ENCODE results near the gene FAM184B. TPM values are rescaled to one million over a fixed set of nuclear protein-coding genes. Genes with fewer than 3 reads are reported as not detected.

Gene FAM184B
- total and polyA plus RNA-seq, 2 experiments from 2014 or later: 0.11 to 0.49 TPM

DNA sequence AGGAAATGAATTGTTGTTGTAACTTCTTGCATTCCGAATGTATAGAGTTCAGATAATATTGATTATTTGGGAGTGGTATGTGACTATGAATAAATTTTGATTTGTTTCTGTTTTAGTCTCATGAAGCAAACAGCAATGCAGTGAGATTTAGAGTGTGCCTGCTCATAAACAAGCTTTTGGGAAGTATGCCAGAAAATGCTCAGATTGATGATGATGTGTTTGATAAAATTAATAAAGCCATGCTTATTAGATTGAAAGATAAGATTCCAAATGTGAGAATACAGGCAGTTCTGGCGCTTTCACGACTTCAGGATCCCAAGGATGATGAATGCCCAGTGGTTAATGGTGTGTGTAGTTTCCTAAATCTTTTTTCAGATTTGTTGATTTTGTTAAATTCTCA is 31.4 kb upstream of the FAM184B start (continued):
- TF ChIP-seq, protein P1, sequence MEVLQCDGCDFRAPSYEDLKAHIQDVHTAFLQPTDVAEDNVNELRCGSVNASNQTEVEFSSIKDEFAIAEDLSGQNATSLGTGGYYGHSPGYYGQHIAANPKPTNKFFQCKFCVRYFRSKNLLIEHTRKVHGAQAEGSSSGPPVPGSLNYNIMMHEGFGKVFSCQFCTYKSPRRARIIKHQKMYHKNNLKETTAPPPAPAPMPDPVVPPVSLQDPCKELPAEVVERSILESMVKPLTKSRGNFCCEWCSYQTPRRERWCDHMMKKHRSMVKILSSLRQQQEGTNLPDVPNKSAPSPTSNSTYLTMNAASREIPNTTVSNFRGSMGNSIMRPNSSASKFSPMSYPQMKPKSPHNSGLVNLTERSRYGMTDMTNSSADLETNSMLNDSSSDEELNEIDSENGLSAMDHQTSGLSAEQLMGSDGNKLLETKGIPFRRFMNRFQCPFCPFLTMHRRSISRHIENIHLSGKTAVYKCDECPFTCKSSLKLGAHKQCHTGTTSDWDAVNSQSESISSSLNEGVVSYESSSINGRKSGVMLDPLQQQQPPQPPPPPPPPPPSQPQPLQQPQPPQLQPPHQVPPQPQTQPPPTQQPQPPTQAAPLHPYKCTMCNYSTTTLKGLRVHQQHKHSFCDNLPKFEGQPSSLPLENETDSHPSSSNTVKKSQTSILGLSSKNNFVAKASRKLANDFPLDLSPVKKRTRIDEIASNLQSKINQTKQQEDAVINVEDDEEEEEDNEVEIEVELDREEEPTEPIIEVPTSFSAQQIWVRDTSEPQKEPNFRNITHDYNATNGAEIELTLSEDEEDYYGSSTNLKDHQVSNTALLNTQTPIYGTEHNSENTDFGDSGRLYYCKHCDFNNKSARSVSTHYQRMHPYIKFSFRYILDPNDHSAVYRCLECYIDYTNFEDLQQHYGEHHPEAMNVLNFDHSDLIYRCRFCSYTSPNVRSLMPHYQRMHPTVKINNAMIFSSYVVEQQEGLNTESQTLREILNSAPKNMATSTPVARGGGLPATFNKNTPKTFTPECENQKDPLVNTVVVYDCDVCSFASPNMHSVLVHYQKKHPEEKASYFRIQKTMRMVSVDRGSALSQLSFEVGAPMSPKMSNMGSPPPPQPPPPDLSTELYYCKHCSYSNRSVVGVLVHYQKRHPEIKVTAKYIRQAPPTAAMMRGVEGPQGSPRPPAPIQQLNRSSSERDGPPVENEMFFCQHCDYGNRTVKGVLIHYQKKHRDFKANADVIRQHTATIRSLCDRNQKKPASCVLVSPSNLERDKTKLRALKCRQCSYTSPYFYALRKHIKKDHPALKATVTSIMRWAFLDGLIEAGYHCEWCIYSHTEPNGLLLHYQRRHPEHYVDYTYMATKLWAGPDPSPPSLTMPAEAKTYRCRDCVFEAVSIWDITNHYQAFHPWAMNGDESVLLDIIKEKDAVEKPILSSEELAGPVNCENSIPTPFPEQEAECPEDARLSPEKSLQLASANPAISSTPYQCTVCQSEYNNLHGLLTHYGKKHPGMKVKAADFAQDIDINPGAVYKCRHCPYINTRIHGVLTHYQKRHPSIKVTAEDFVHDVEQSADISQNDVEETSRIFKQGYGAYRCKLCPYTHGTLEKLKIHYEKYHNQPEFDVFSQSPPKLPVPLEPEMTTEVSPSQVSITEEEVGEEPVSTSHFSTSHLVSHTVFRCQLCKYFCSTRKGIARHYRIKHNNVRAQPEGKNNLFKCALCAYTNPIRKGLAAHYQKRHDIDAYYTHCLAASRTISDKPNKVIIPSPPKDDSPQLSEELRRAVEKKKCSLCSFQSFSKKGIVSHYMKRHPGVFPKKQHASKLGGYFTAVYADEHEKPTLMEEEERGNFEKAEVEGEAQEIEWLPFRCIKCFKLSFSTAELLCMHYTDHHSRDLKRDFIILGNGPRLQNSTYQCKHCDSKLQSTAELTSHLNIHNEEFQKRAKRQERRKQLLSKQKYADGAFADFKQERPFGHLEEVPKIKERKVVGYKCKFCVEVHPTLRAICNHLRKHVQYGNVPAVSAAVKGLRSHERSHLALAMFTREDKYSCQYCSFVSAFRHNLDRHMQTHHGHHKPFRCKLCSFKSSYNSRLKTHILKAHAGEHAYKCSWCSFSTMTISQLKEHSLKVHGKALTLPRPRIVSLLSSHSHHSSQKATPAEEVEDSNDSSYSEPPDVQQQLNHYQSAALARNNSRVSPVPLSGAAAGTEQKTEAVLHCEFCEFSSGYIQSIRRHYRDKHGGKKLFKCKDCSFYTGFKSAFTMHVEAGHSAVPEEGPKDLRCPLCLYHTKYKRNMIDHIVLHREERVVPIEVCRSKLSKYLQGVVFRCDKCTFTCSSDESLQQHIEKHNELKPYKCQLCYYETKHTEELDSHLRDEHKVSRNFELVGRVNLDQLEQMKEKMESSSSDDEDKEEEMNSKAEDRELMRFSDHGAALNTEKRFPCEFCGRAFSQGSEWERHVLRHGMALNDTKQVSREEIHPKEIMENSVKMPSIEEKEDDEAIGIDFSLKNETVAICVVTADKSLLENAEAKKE (CRISPR knock-in tag; IDR thresholded peaks at IDR 0.05): no peak
- TF ChIP-seq ZNF331 (CRISPR knock-in tag; IDR thresholded peaks at IDR 0.05; ENCODE audit: low read depth) (no peak), EZH2phosphoT487 (IDR thresholded peaks at IDR 0.05; ENCODE audit: unreplicated experiment) (no peak)

DNA sequence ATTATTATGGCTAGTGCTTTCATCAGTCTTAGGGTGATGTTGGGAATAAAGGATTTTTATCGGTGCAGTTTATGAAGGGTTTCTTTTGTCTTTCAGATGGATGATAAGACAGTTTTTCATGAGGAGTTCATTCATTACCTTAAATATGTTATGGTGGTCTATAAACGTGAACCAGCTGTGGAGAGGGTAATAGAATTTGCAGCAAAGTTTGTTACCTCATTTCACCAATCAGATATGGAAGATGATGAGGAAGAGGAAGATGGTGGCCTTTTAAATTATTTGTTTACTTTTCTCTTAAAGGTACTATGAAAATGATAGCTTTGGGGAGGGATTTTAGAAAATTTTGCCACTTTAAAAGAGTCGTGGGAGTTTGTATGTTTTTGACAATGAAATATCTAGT is 30.7 kb upstream of the FAM184B start:
- H3K4me3 Mint-ChIP-seq: peak overlapping the region; percentile 100
- H3K27ac Mint-ChIP-seq: peak overlapping the region; percentile 46
- Histone ChIP-seq H3K9me2 (ENCODE audit: insufficient read depth) (no peaks in the 10 kb centered on the region), H3K4me1 (ENCODE audit: insufficient read depth) (peaks cover 21% of the 10 kb centered on the region), H3K4me3 (peak overlapping the region; percentile 89), H3K27me3 (ENCODE audit: insufficient read depth) (no peaks in the 10 kb centered on the region), H3K27ac (ENCODE audit: low read depth) (no peak overlapping the region), H3K4me2 (peak overlapping the region; percentile 92), H3K79me2 (replicated peaks; ENCODE audit: insufficient read depth) (peaks cover 84% of the 10 kb centered on the region), H4K20me1 (replicated peaks; ENCODE audit: insufficient read depth) (peaks cover 25% of the 10 kb centered on the region), H3K36me3 (ENCODE audit: insufficient read depth) (peaks cover 9% of the 10 kb centered on the region; the same call in 1 of the 2 replicates), H3F3A (replicated peaks; ENCODE audit: low read depth) (no peaks in the 10 kb centered on the region), H2AFZ (no peak overlapping the region)
- peaks cover 25% of the 10 kb centered on the region for H3K4me1 Mint-ChIP-seq
- H3K27me3 Mint-ChIP-seq (ENCODE audit: insufficient read depth, low read depth, poor library complexity): no peaks in the 10 kb centered on the region
- H3K9me3 Mint-ChIP-seq: no peaks in the 10 kb centered on the region
- H3K36me3 Mint-ChIP-seq (ENCODE audit: low read depth): peaks cover 52% of the 10 kb centered on the region
- no peak for DNase-seq (ENCODE audit: low spot score)
- ATAC-seq: no peak
- TF ChIP-seq POLR2AphosphoS5 (IDR thresholded peaks at IDR 0.05; ENCODE audit: low read depth): no peak
- TF ChIP-seq ZNF331 (CRISPR knock-in tag; IDR thresholded peaks at IDR 0.05; ENCODE audit: low read depth): no peak
- TF ChIP-seq, protein P2, sequence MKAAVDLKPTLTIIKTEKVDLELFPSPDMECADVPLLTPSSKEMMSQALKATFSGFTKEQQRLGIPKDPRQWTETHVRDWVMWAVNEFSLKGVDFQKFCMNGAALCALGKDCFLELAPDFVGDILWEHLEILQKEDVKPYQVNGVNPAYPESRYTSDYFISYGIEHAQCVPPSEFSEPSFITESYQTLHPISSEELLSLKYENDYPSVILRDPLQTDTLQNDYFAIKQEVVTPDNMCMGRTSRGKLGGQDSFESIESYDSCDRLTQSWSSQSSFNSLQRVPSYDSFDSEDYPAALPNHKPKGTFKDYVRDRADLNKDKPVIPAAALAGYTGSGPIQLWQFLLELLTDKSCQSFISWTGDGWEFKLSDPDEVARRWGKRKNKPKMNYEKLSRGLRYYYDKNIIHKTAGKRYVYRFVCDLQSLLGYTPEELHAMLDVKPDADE (IDR thresholded peaks at IDR 0.05): no peak
- TF ChIP-seq EZH2 (IDR thresholded peaks at IDR 0.05; ENCODE audit: low read depth, unreplicated experiment): no peak
- TF ChIP-seq, protein P1 (CRISPR knock-in tag; IDR thresholded peaks at IDR 0.05): no peak

Measured in GM23338 (cell line).